DND-41 (cell line): Measurements from ENCODE around the gene MT1E.

Experiments used
- ATAC-seq: fragments of 200-7000 bp; cut with Tn5 transposase; 3 replicates; pipeline ENCODE4 v1.9.1; 2021; ENCODE audit warnings: low read depth; ENCODE audit not compliant: insufficient read depth
- DNase-seq: peaks from one replicate; pipeline ENCODE4 v3.0.0-alpha.2; 2020
- H2AFZ ChIP-seq: 2 replicates; pipeline ENCODE4 v1.6.0; 2012; ENCODE audit warnings: low read depth, low read length
- H3K27ac ChIP-seq: 2 replicates; pipeline ENCODE4 v1.5.1; 2012; ENCODE audit warnings: low read length, inconsistent platforms
- H3K27me3 ChIP-seq: fragments of 200-600 bp; sonication (generic); 2 replicates; pipeline ENCODE4 v1.6.0; 2012; ENCODE audit warnings: low read length, mild to moderate bottlenecking, inconsistent platforms; ENCODE audit not compliant: insufficient read depth, poor library complexity
- H3K36me3 ChIP-seq: 2 replicates; pipeline ENCODE4 v1.5.1; 2012; ENCODE audit warnings: low read length, inconsistent platforms; ENCODE audit not compliant: insufficient read depth
- H3K4me1 ChIP-seq: 2 replicates; pipeline ENCODE4 v1.5.1; 2012; ENCODE audit warnings: mild to moderate bottlenecking, low read length; ENCODE audit not compliant: insufficient read depth
- H3K4me2 ChIP-seq: 2 replicates; pipeline ENCODE4 v1.6.0; 2012; ENCODE audit warnings: mild to moderate bottlenecking, moderate library complexity, low read length, inconsistent platforms; ENCODE audit not compliant: insufficient read depth
- H3K4me3 ChIP-seq, 2 experiments: fragments of 200-600 bp in 1 of 2; shearing (Covaris generic) in 1 of 2; 2 replicates each; pipeline ENCODE4 v1.5.1; 2012 to 2016; ENCODE audit warnings: inconsistent platforms in 2 of 2, low read length in 2 of 2, mild to moderate bottlenecking in 2 of 2, low read depth in 1 of 2, moderate library complexity in 1 of 2
- H3K79me2 ChIP-seq: 2 replicates; pipeline ENCODE4 v1.6.0; 2012; ENCODE audit warnings: low read length, inconsistent platforms; ENCODE audit not compliant: insufficient read depth
- H3K9ac ChIP-seq: 2 replicates; pipeline ENCODE4 v1.6.0; 2012; ENCODE audit warnings: low read depth, mild to moderate bottlenecking, inconsistent platforms, low read length, moderate library complexity
- H3K9me3 ChIP-seq: 2 replicates; pipeline ENCODE4 v1.5.1; 2012; ENCODE audit warnings: low read length, moderate library complexity, mild to moderate bottlenecking, inconsistent platforms; ENCODE audit not compliant: insufficient read depth, severe bottlenecking
- H4K20me1 ChIP-seq: 2 replicates; pipeline ENCODE4 v1.6.0; 2012; ENCODE audit warnings: low read length; ENCODE audit not compliant: insufficient read depth
- EZH2 ChIP-seq: IDR thresholded peaks from 3 replicates; pipeline ENCODE4 v1.6.1; 2012; ENCODE audit warnings: borderline replicate concordance, low read depth, mild to moderate bottlenecking, moderate library complexity, low read length, inconsistent platforms; ENCODE audit not compliant: severe bottlenecking
- TF ChIP-seq, protein P1 (sequence below): IDR thresholded peaks from 2 replicates; pipeline ENCODE4 v1.5.1; 2012; ENCODE audit warnings: borderline replicate concordance, low read length, moderate library complexity, mild to moderate bottlenecking; ENCODE audit not compliant: poor library complexity, severe bottlenecking; ENCODE audit errors: extremely low read depth

Gene MT1E

GRCh38 chr16:56593573-56594291 lies 31.8 kb upstream of the MT1E start:
- no peaks in the 10 kb centered on the region for H3K36me3 ChIP-seq
- H3K4me3 ChIP-seq: no peak overlapping the region
- no peaks in the 10 kb centered on the region for H4K20me1 ChIP-seq
- no peak overlapping the region for H3K4me2 ChIP-seq
- H3K9me3 ChIP-seq: no peaks in the 10 kb centered on the region
- no peak overlapping the region for H3K27ac ChIP-seq
- H3K79me2 ChIP-seq: no peaks in the 10 kb centered on the region
- H3K9ac ChIP-seq: no peak overlapping the region
- no peak for ATAC-seq
- no peaks in the 10 kb centered on the region for H3K4me1 ChIP-seq
- no peak for DNase-seq
- no peak overlapping the region for H2AFZ ChIP-seq
- no peak for TF ChIP-seq EZH2
- TF ChIP-seq, protein P1, sequence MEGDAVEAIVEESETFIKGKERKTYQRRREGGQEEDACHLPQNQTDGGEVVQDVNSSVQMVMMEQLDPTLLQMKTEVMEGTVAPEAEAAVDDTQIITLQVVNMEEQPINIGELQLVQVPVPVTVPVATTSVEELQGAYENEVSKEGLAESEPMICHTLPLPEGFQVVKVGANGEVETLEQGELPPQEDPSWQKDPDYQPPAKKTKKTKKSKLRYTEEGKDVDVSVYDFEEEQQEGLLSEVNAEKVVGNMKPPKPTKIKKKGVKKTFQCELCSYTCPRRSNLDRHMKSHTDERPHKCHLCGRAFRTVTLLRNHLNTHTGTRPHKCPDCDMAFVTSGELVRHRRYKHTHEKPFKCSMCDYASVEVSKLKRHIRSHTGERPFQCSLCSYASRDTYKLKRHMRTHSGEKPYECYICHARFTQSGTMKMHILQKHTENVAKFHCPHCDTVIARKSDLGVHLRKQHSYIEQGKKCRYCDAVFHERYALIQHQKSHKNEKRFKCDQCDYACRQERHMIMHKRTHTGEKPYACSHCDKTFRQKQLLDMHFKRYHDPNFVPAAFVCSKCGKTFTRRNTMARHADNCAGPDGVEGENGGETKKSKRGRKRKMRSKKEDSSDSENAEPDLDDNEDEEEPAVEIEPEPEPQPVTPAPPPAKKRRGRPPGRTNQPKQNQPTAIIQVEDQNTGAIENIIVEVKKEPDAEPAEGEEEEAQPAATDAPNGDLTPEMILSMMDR: no peak
- no peaks in the 10 kb centered on the region for H3K27me3 ChIP-seq

GRCh38 chr16:56594292-56594619 lies 31.3 kb upstream of the MT1E start:
- no peak overlapping the region for H3K4me3 ChIP-seq
- no peaks in the 10 kb centered on the region for H3K4me1 ChIP-seq
- TF ChIP-seq EZH2: no peak
- TF ChIP-seq, protein P1: no peak
- no peaks in the 10 kb centered on the region for H3K36me3 ChIP-seq
- H3K4me2 ChIP-seq: no peak overlapping the region
- ATAC-seq (no peak), DNase-seq (no peak)
- no peaks in the 10 kb centered on the region for H4K20me1 ChIP-seq
- H3K9me3 ChIP-seq: no peaks in the 10 kb centered on the region
- no peaks in the 10 kb centered on the region for H3K79me2 ChIP-seq
- no peak overlapping the region for H2AFZ ChIP-seq
- H3K27me3 ChIP-seq: no peaks in the 10 kb centered on the region
- H3K27ac ChIP-seq: no peak overlapping the region
- no peak overlapping the region for H3K9ac ChIP-seq

DNA sequence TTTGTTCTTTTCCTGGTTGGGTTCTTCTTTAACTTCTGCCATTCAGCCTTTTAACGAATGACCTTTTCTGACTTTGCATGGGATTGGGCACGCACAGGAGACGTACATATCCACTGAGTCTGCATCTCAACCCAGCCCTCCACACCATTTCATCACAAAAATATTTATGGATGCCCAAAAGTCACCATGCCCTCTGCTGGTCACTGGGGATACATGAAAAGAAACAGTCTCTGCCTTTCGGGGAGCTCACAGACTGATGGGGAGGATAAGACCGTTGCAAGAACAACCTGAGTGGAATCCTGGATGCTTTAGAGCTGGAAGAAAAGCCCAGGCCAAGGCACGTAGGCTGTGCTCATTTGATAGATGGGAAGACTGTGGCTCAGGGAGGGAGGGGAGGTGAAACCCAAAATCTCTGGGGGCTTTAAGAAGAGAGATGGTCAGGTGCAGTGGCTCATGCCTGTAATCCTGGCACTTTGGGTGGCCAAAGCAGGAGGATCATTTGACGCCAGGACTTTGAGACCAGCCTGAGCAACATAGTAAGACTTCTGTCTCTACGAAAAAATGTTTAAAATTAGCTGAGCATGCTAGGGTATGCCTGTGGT lies 25.1 kb upstream of the MT1E start:
- DNase-seq (peak; percentile 28), ATAC-seq (peak; percentile 49; the same call in 1 of the 3 replicates)
- TF ChIP-seq, protein P1: peak; percentile 62
- no peak for TF ChIP-seq EZH2
- Histone ChIP-seq H3K4me1 (no peaks in the 10 kb centered on the region), H4K20me1 (no peaks in the 10 kb centered on the region), H3K27ac (no peak overlapping the region), H3K36me3 (no peaks in the 10 kb centered on the region), H3K9ac (no peak overlapping the region), H3K27me3 (peaks cover 3% of the 10 kb centered on the region), H3K4me3 (no peak overlapping the region), H2AFZ (no peak overlapping the region), H3K9me3 (no peaks in the 10 kb centered on the region), H3K4me2 (no peak overlapping the region), H3K79me2 (no peaks in the 10 kb centered on the region)
